HG03025 (cell line): ENCODE data around the gene RGL4.
"Not testable (repeated sequence)": the region's sequence is repeated elsewhere in the genome, so short reads cannot be mapped to it uniquely, and the experiment has no call there.

Experiments used
- ATAC-seq: cut with Tn5 transposase; IDR thresholded peaks from one replicate; pipeline ENCODE4 v1.9.1; 2021; ENCODE audit warnings: mild to moderate bottlenecking, moderate library complexity; ENCODE audit not compliant: unreplicated experiment, low FRiP score

RGL4 gene

GRCh38 chr22:23676841-23677700, 13.7 kb upstream of the RGL4 start:
- ATAC-seq, result not testable (repeated sequence)

GRCh38 chr22:23677701-23677995, 13.2 kb upstream of the RGL4 start:
- ATAC-seq, result no peak

DNA sequence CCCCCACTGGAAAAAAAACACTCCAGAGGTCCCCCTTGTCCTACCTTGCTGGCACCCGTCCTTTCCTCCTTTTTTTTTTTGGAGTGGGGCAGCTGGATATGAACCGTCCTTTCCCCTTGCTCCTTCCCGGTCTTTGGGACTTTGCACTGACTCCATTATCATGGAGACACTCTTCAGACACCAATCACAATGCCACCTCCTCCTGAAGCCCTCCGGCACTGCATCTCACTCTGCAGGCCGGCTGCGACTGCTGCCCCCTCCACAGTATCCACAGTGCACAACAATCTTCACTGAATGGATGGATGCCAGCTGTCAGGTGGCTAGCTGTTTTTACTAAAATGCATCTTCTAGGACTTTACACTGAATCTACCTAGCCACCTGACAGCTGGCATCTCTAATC, 12.7 kb upstream of the RGL4 start:
- ATAC-seq, result no peak

DNA sequence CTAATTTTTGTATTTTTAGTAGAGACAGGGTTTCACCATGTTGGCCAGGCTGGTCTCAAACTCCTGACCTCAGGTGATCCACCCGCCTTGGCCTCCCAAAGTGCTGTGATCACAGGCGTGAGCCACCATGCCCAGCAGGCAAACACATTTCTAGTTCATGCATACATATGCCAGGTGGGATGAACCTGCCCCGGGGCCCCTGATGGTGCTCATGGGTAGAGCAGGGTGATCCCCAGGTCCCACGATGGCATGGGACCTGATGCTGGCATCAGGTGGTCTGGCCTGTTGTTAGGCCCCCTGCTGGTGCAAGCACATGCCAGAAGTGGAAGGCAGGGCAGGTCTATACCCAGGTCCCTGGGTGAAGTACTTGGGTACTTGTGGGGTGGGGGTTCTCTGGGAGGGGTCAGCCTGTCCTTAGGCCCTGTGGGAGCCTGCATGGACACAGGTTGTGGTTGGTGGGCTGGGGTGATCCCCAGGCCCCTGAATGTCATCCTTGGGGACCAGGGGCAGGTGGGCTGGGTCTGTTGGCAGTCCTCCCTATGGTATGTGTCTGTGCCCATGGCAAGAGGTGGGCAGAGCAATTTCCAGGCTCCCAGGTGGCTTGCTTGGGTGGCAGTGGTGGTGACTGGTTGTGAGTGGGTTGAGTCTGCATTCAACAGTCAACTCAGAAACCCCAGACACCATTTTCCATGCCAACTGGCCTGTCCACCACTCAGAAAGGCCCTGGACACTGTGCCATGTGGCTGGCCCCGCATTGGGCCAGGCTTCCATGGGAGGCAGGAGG, 9.6 kb upstream of the RGL4 start:
- ATAC-seq, result no peak

- no peak for ATAC-seq
Observed at GRCh38 chr22:23682077-23682476, 8.7 kb upstream of the RGL4 start.

GRCh38 chr22:23682827-23683355, 7.9 kb upstream of the RGL4 start:
- ATAC-seq, result no peak

DNA sequence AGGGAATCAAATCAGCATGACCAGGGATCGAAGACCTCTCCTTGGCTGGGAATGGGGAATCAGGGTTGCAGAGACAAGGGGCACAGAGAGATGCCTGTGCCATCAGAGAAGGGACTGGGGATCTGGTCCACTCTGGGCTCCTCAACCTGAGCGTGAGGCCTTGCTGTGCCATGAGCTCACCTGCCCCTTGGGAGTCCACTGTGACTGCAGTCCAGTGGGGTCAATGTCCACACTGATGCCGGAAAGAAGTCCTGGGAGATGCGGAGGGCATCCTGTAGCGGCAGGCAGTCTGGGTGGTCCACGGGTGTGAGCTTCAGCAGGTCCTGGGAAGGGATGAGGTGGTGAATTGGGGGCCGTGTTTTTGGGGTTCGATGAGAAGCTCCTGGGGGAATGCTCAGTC, 7.3 kb upstream of the RGL4 start:
- no peak for ATAC-seq

DNA sequence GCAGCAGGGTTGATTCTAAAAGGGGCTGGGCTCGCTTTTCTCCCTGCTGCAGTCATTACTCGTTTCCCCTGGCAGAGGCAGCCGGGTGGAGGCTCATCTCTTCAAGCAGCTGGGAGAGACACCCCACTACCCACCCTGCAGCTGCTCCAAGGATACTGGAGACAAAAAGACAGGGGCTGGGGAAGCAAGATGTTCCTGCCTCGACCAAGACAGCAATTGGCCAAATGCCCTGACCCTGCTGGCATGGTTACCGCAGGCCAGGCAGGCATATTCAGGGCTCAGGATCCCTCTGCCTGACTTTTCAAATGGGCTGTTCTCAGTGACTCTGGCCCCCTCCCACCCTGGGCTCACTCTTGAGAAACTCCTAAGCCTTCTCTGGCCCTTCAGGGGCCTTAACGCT, 6.8 kb upstream of the RGL4 start:
- no peak for ATAC-seq

DNA sequence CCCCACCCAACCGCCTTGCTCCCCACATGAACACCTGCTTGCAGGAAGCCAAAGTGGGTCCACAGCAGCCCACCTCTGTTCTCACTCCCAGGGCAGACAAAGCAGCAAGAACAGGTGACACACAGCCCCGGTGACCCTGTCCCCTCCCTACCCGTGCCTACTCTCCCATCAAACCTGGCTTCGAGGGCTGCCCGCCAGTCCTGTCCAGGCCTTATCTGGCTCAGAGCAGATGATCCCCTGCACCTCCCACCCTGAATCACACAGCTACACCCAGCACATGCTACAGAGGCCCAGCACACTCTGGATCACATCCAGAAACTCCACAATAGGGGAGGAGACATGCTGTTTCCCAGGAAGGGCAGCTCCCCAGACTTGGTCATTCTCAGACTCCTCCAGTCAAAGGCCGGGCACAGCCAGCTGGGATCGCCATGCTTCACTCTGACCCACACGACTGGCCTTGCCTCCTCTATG, 6.2 kb upstream of the RGL4 start:
- no peak for ATAC-seq

- no peak for ATAC-seq
Observed at GRCh38 chr22:23685205-23685784, 5.5 kb upstream of the RGL4 start.

DNA sequence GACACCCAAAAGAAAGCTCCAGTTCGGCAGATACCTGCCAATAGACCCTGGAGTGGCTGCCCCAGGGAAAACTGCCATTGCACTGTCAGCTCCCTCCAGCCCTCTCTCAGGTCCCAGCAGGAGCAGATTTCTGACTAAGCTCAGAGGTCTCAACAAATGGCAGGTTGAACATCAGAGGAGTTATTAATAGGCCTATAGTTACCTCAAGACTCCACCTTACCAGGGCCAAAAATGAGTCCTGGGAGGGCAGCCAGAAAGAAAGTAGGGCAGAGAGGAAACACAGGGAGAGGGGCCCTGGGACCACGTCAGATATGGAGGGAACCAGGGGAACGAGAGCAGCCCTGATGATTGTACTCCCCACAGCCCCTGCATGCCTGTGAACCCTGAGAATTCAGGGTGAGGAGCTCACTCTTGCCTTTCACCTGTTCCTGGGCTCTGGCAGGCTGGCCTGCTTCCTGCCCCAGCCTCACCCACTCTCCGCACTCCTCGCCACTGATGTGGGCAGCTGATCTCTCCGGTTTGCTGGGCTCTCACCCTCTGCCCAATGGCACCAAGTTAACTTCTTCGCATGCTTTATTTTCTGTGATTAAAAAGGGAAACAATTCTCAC, 4.3 kb upstream of the RGL4 start:
- no peak for ATAC-seq

DNA sequence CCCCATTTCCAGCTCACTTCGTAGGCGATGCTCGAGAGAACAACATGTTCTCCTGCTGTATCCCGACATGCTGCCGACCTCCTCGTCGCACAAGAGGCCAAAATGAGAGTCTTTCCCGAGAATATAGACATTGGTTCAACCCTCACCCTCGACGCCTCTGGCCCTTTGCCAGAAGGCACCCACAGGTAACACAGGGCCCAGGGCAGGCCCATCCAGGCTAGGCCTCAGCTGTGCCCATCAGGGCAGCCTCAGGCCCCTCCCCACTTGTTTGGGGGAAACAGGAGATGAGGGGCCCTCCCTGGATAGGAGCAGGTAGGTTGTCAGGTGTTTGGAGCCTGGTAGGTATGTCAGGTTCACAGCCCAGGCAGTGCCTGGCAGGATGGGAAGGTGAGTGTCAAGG, 2.7 kb upstream of the RGL4 start:
- no peak for ATAC-seq

- no peak for ATAC-seq
Observed at GRCh38 chr22:23688571-23688970, 2.2 kb upstream of the RGL4 start.

GRCh38 chr22:23689414-23689813, 1.4 kb upstream of the RGL4 start:
- ATAC-seq, result no peak

DNA sequence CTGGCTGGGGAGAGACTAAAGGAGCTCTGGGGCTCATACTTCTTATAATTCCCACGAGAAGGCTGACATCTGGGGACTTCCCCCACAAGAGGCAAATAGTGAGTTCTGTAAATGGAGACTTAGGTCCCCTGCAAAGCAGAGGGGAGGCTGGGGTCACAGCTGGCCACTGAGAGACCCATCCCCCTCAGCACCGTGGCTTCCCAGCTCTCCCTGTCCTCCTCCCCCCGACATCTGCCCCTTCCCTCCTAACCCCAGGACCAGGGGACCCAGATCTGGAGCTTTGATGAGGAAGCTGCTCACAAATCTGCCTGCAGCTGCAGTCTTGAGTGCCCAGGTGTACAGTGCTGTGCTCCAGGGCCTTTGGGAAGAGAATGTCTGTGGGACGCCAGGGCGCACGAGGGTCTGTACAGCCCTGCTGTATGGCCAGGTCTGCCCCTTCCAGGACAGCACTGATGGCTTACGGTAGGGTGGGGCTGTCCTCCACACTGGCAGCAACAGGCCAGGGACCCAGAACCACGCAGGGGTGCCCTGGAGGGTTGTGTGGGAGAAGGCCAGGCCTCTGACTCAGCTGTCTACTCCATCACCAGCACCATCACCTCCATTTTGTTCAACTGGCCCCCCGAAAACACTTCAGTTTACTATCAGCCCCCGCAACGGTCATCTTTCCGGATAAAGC, 1.1 kb downstream of the RGL4 start:
- no peak for ATAC-seq

DNA sequence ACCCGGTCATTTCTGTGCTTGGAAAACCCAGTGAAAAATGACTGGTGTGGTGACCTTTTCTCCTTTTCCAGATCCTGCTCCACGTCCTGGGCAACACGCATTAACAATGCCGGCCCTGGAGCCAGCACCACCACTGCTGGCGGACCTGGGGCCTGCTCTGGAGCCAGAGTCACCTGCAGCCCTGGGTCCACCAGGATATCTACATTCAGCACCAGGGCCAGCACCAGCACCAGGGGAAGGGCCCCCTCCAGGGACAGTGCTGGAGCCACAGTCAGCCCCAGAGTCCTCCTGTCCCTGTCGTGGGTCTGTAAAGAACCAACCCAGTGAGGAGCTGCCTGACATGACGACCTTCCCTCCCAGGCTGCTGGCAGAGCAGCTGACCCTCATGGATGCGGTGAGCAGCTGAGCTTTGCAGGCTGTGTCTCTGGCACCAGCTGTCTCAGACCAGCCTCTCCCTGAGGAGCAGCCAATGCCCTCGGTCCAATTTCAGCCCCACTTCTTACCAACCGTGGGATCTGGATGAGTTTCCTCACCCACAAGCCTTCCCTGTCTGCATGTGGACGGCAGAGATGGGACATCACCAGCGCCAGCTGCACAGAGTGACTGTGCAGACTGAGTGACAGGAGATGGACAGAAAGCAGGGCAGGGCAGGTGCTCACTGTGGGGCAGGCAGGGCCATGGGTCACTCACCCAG, 1.9 kb downstream of the RGL4 start:
- no peak for ATAC-seq

DNA sequence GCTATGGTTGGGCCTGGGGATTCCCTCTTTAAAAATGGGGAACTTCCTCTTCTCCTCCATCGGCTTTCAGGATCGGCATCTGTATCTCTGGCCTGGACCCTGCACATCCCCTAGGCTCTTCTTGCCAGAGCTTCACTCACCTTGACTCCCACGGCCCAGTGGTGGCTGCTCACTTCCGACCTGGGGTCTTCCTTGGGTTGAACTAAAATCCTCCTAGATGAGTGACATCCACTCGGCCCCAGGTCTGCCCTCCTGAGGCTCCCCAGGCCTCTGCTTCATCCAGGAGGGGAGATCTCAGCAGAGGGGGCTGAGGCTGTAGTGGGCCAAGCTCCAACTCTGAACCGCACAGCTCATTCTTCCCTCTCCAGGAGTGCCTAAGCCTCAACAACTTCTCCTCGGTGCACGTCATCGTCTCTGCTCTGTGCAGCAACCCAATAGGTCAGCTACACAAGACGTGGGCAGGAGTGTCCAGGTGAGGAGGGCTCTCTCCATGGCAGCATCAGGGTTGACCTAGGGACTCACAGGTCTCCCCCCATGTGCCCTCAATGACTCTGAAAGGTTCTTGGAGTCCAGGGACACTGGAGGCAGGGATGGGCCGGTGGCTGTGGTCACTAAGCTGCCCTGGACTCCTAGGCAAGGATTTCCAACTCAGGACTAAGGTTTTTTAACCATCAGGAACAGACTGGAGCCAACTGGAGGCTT, 3.3 kb downstream of the RGL4 start:
- ATAC-seq, result no peak

- no peak for ATAC-seq
Observed at GRCh38 chr22:23695141-23695540, 4.3 kb downstream of the RGL4 start.
